ENCODE measurements around the gene KCNQ1. TPM values are rescaled to one million over a fixed set of nuclear protein-coding genes. Genes with fewer than 3 reads are reported as not detected.

Gene KCNQ1
- total RNA-seq, 1 donor from 2014 or later = 1.6 TPM

DNA sequence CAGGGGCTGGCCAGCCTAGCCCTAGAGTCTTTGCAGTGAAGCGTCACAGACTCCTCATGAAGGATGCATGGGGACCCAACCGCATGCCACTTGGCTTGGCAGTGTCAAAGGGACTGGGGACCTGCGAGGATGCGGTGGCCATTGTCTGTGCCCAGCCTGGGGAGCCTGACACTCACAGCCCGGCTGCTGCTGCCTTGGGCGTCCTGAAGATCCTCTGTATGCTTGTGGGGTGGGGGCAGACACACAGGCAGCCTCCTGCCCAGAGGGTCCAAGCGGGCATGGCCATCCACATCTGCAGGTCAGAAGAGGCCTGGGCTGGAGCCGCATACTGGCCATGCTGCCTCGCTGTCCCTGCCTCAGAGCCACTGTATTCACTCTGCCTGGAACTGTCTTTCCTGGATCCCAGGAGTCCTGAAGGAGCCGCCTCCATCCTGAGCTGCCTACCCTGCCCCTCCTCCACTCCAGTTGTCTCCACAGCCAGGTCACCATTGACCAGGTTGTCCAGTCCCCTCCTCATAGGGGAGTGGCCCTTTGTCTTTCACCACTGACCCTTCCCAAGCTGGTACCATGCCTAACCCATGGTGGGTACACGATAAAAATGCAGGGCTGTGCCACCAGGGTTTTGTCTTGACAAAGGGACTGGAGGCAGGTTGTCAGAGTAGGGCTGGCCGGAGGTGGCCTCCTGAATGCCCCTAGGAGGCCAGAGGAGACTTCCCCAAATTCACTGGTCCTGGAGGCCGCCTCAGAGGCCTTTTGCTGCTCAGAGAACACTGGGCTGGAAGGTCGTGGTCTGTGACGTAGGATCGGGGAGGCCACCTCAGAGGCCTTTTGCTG lies 148.0 kb downstream of the KCNQ1 start:
- Histone ChIP-seq H3K4me3 (ENCODE audit: low read depth, low read length) (no peak overlapping the region), H3K27me3 (ENCODE audit: control insufficient read depth, insufficient read depth, low read length) (no peaks in the 10 kb centered on the region), H3K36me3 (ENCODE audit: control insufficient read depth, insufficient read depth, low read length) (no peaks in the 10 kb centered on the region)
- TF ChIP-seq, protein P1, sequence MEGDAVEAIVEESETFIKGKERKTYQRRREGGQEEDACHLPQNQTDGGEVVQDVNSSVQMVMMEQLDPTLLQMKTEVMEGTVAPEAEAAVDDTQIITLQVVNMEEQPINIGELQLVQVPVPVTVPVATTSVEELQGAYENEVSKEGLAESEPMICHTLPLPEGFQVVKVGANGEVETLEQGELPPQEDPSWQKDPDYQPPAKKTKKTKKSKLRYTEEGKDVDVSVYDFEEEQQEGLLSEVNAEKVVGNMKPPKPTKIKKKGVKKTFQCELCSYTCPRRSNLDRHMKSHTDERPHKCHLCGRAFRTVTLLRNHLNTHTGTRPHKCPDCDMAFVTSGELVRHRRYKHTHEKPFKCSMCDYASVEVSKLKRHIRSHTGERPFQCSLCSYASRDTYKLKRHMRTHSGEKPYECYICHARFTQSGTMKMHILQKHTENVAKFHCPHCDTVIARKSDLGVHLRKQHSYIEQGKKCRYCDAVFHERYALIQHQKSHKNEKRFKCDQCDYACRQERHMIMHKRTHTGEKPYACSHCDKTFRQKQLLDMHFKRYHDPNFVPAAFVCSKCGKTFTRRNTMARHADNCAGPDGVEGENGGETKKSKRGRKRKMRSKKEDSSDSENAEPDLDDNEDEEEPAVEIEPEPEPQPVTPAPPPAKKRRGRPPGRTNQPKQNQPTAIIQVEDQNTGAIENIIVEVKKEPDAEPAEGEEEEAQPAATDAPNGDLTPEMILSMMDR (IDR thresholded peaks at IDR 0.05; ENCODE audit: insufficient read depth, low read length, severe bottlenecking) = no peak
- DNase-seq (ENCODE audit: low read depth) = no peak
- peak; percentile 72 for FAIRE-seq

DNA sequence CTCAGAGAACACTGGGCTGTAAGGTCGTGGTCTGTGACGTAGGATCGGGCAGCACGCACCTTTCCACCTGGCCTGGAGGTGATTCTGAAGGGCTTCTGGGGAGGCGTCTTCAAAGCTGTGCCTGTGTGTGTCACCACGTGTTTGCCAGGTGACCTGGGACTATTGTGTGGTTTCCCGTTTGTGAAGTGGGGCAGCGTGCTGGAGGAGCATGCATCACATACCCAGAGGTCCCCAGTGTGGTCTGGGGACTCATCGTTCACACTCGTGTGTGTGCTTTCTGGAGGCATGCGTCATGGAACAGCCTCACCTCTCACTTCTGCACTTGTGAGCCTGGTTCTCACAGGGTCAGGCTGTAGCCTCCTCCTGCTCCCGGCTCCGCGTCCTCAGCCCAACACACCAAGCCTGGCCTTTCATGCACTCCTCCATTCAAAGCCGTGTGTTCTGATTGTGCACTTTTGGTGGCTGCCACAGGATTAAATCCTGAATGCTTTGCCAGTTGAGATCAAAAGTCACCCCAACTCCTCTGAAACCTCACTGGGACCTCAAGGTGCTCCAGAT lies 148.7 kb downstream of the KCNQ1 start:
- DNase-seq (ENCODE audit: low read depth) = no peak
- TF ChIP-seq, protein P1 (IDR thresholded peaks at IDR 0.05; ENCODE audit: insufficient read depth, low read length, severe bottlenecking) = no peak
- Histone ChIP-seq H3K36me3 (ENCODE audit: control insufficient read depth, insufficient read depth, low read length) (no peaks in the 10 kb centered on the region), H3K27me3 (ENCODE audit: control insufficient read depth, insufficient read depth, low read length) (no peaks in the 10 kb centered on the region), H3K4me3 (ENCODE audit: low read depth, low read length) (no peak overlapping the region)
- FAIRE-seq = no peak

DNA sequence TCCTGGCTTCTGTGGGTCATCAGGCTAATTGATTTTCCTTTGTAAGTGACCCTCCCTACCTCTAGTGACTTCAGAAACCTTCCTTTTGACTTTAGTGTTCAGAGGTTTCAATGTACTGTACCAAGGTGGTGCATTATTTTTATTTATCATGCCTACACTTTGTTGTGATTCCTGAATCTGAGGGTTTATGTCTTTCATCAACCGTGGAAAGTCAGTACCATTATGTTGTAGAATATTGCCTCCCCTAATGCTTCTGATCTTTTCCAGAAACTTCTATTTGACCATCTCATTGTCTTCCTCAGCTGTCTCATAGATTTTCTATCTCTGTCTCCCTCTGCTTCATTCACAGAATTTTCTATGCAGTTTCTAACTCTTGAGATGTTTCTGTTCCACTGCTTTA lies 149.5 kb downstream of the KCNQ1 start:
- FAIRE-seq (no peak), DNase-seq (ENCODE audit: low read depth) (no peak)
- H3K27me3 ChIP-seq (ENCODE audit: control insufficient read depth, insufficient read depth, low read length) = no peaks in the 10 kb centered on the region
- no peaks in the 10 kb centered on the region for H3K36me3 ChIP-seq (ENCODE audit: control insufficient read depth, insufficient read depth, low read length)
- TF ChIP-seq, protein P1 (IDR thresholded peaks at IDR 0.05; ENCODE audit: insufficient read depth, low read length, severe bottlenecking) = no peak
- no peak overlapping the region for H3K4me3 ChIP-seq (ENCODE audit: low read depth, low read length)

DNA sequence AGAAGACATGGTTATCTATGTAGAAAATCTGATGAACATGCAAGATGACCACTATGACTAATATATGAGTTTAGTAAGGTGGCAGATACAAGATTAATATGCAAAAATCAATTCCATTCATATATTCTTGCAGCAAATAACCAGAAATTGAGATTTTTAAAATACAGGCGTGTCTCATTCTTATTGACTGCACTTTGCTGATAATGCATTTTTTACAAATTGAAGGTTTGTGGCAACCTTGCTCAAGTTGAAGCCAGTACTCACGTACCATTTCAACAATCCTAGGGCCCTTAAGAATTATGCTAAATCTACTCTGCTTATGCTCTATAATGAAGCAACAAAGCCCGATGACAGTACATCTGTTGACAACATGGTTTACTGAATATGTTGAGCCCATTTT lies 150.4 kb downstream of the KCNQ1 start:
- H3K4me3 ChIP-seq (ENCODE audit: low read depth, low read length) = no peak overlapping the region
- no peaks in the 10 kb centered on the region for H3K27me3 ChIP-seq (ENCODE audit: control insufficient read depth, insufficient read depth, low read length)
- DNase-seq (ENCODE audit: low read depth) (no peak), FAIRE-seq (no peak)
- H3K36me3 ChIP-seq (ENCODE audit: control insufficient read depth, insufficient read depth, low read length) = no peaks in the 10 kb centered on the region
- TF ChIP-seq, protein P1 (IDR thresholded peaks at IDR 0.05; ENCODE audit: insufficient read depth, low read length, severe bottlenecking) = no peak

DNA sequence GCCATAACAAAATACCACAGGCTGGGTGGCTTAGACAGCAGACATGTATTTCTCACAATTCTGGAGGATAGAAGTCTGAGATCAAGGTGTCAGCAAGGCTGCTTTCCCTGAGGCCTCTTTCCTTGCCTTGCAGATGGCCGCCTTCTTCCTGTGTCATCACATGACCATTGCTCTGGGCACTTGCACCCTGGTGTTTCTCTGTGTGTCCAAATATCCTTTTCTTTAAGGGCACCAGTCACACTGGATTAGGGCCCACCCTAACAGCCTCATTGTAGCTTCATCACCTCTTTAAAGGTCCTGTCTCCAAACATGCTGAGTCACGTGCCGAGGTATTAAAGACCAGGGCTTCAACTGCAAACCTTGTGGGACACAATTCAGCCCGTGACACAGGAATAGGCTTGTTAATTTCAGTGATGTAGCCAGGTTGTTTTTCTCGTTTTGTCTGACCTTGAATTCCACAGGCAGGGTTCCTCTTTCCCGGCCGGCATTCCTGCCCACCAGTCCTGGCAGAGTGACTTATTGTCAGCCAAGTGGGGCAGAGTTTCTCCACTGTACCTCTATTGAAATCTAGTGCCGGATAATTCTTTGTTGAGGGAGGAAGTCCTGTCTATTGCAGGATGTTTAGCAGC lies 154.9 kb downstream of the KCNQ1 start:
- Histone ChIP-seq H3K4me3 (ENCODE audit: low read depth, low read length) (no peak overlapping the region), H3K36me3 (ENCODE audit: control insufficient read depth, insufficient read depth, low read length) (no peaks in the 10 kb centered on the region), H3K27me3 (ENCODE audit: control insufficient read depth, insufficient read depth, low read length) (no peaks in the 10 kb centered on the region)
- DNase-seq (ENCODE audit: low read depth) = peak; percentile 4
- TF ChIP-seq, protein P1 (IDR thresholded peaks at IDR 0.05; ENCODE audit: insufficient read depth, low read length, severe bottlenecking) = no peak
- peak; percentile 43 for FAIRE-seq

Measured in bronchial epithelial cell (primary cell).